Measurements from ENCODE around the gene HDAC1. TPM values are rescaled to one million over a fixed set of nuclear protein-coding genes. Genes with fewer than 3 reads are reported as not detected.

Gene HDAC1
- polyA plus RNA-seq, 2 donors, result 43.8 to 90.3 TPM

GRCh38 chr1:32361674-32362473, 70.0 kb downstream of the HDAC1 start:
- no peak overlapping the region for H3K27ac ChIP-seq (ENCODE audit: low read depth in 2 of 2, low read length in 1 of 2)
- no peaks in the 10 kb centered on the region for H3K27me3 ChIP-seq (ENCODE audit: control insufficient read depth in 1 of 2, insufficient read depth in 2 of 2, low read length in 2 of 2)
- H3K4me1 ChIP-seq (ENCODE audit: control insufficient read depth in 2 of 2, insufficient read depth in 2 of 2, low read length in 1 of 2), result peaks cover 6 to 12% of the 10 kb centered on the region in 2 donors
- no peaks in the 10 kb centered on the region for H3K9me3 ChIP-seq (ENCODE audit: control insufficient read depth in 2 of 2, insufficient read depth in 1 of 2, low read depth in 1 of 2, low read length in 1 of 2)
- 3% methylated on average over 53 to 91 of the region's 91 CpGs for WGBS, 2 donors
- H3K4me3 ChIP-seq (ENCODE audit: low read depth in 1 of 2, low read length in 2 of 2), result peak overlapping the region; percentile 37 to 45
- peaks cover 13 to 23% of the 10 kb centered on the region in 2 donors for H3K36me3 ChIP-seq (ENCODE audit: control insufficient read depth in 2 of 2, insufficient read depth in 2 of 2, low read length in 1 of 2)

- no peaks in the 10 kb centered on the region for H3K9me3 ChIP-seq (ENCODE audit: control insufficient read depth in 2 of 2, insufficient read depth in 1 of 2, low read depth in 1 of 2, low read length in 1 of 2)
- 70 to 74% methylated on average over 17 of the region's 17 CpGs for WGBS, 2 donors
- H3K27ac ChIP-seq (ENCODE audit: low read depth in 2 of 2, low read length in 1 of 2), result no peak within 1 kb of the TSS
- no peaks in the 10 kb centered on the region for H3K27me3 ChIP-seq (ENCODE audit: control insufficient read depth in 1 of 2, insufficient read depth in 2 of 2, low read length in 2 of 2)
- peaks cover 6 to 12% of the 10 kb centered on the region in 2 donors for H3K4me1 ChIP-seq (ENCODE audit: control insufficient read depth in 2 of 2, insufficient read depth in 2 of 2, low read length in 1 of 2)
- H3K36me3 ChIP-seq (ENCODE audit: control insufficient read depth in 2 of 2, insufficient read depth in 2 of 2, low read length in 1 of 2), result peaks cover 19 to 27% of the 10 kb centered on the region in 2 donors
- peak within 1 kb of the TSS; percentile 37 to 45 for H3K4me3 ChIP-seq (ENCODE audit: low read depth in 1 of 2, low read length in 2 of 2)
Observed at GRCh38 chr1:32362474-32363313, 70.8 kb downstream of the HDAC1 start, which contains the start of the genes FAM229A and TSSK3. Gene FAM229A, minus strand, starts transcription at chr1:32362485. Its CDS starts 394 bp downstream, at chr1:32362091. Gene TSSK3, plus strand, starts transcription at chr1:32362539. Its CDS starts 163 bp downstream, at chr1:32362702.

- Histone ChIP-seq H3K27ac (ENCODE audit: low read depth in 2 of 2, low read length in 1 of 2) (no peak overlapping the region), H3K27me3 (ENCODE audit: control insufficient read depth in 1 of 2, insufficient read depth in 2 of 2, low read length in 2 of 2) (no peaks in the 10 kb centered on the region), H3K36me3 (ENCODE audit: control insufficient read depth in 2 of 2, insufficient read depth in 2 of 2, low read length in 1 of 2) (peaks cover 26 to 33% of the 10 kb centered on the region in 2 donors), H3K9me3 (ENCODE audit: control insufficient read depth in 2 of 2, insufficient read depth in 1 of 2, low read depth in 1 of 2, low read length in 1 of 2) (no peaks in the 10 kb centered on the region), H3K4me3 (ENCODE audit: low read depth in 1 of 2, low read length in 2 of 2) (no peak overlapping the region), H3K4me1 (ENCODE audit: control insufficient read depth in 2 of 2, insufficient read depth in 2 of 2, low read length in 1 of 2) (peaks cover 6 to 12% of the 10 kb centered on the region in 2 donors)
- WGBS, 2 donors, result 76 to 89% methylated on average over 12 of the region's 12 CpGs
Observed at GRCh38 chr1:32363713-32364112, 71.8 kb downstream of the HDAC1 start.

GRCh38 chr1:32364836-32365235, 73.0 kb downstream of the HDAC1 start:
- WGBS, 2 donors, result 91 to 94% methylated on average over 5 of the region's 5 CpGs
- Histone ChIP-seq H3K4me1 (ENCODE audit: control insufficient read depth in 2 of 2, insufficient read depth in 2 of 2, low read length in 1 of 2) (peaks cover 6 to 12% of the 10 kb centered on the region in 2 donors), H3K27me3 (ENCODE audit: control insufficient read depth in 1 of 2, insufficient read depth in 2 of 2, low read length in 2 of 2) (no peaks in the 10 kb centered on the region), H3K27ac (ENCODE audit: low read depth in 2 of 2, low read length in 1 of 2) (no peak overlapping the region), H3K4me3 (ENCODE audit: low read depth in 1 of 2, low read length in 2 of 2) (no peak overlapping the region), H3K9me3 (ENCODE audit: control insufficient read depth in 2 of 2, insufficient read depth in 1 of 2, low read depth in 1 of 2, low read length in 1 of 2) (no peaks in the 10 kb centered on the region), H3K36me3 (ENCODE audit: control insufficient read depth in 2 of 2, insufficient read depth in 2 of 2, low read length in 1 of 2) (peaks cover 26 to 36% of the 10 kb centered on the region in 2 donors)

GRCh38 chr1:32365445-32365844, 73.6 kb downstream of the HDAC1 start:
- WGBS, 2 donors, result 85 to 89% methylated on average over 6 of the region's 6 CpGs
- Histone ChIP-seq H3K27me3 (ENCODE audit: control insufficient read depth in 1 of 2, insufficient read depth in 2 of 2, low read length in 2 of 2) (no peaks in the 10 kb centered on the region), H3K4me1 (ENCODE audit: control insufficient read depth in 2 of 2, insufficient read depth in 2 of 2, low read length in 1 of 2) (peaks cover 6 to 12% of the 10 kb centered on the region in 2 donors), H3K27ac (ENCODE audit: low read depth in 2 of 2, low read length in 1 of 2) (no peak overlapping the region), H3K36me3 (ENCODE audit: control insufficient read depth in 2 of 2, insufficient read depth in 2 of 2, low read length in 1 of 2) (peaks cover 26 to 36% of the 10 kb centered on the region in 2 donors), H3K4me3 (ENCODE audit: low read depth in 1 of 2, low read length in 2 of 2) (no peak overlapping the region), H3K9me3 (ENCODE audit: control insufficient read depth in 2 of 2, insufficient read depth in 1 of 2, low read depth in 1 of 2, low read length in 1 of 2) (no peaks in the 10 kb centered on the region)

GRCh38 chr1:32367912-32368635, 76.2 kb downstream of the HDAC1 start:
- Histone ChIP-seq H3K4me1 (ENCODE audit: control insufficient read depth in 2 of 2, insufficient read depth in 2 of 2, low read length in 1 of 2) (no peaks in the 10 kb centered on the region), H3K36me3 (ENCODE audit: control insufficient read depth in 2 of 2, insufficient read depth in 2 of 2, low read length in 1 of 2) (peaks cover 26 to 47% of the 10 kb centered on the region in 2 donors), H3K27ac (ENCODE audit: low read depth in 2 of 2, low read length in 1 of 2) (no peak overlapping the region), H3K4me3 (ENCODE audit: low read depth in 1 of 2, low read length in 2 of 2) (no peak overlapping the region), H3K9me3 (ENCODE audit: control insufficient read depth in 2 of 2, insufficient read depth in 1 of 2, low read depth in 1 of 2, low read length in 1 of 2) (no peaks in the 10 kb centered on the region), H3K27me3 (ENCODE audit: control insufficient read depth in 1 of 2, insufficient read depth in 2 of 2, low read length in 2 of 2) (no peaks in the 10 kb centered on the region)
- 94 to 96% methylated on average over 7 of the region's 7 CpGs for WGBS, 2 donors

- WGBS, 2 donors, result 85 to 86% methylated on average over 5 of the region's 5 CpGs
- H3K36me3 ChIP-seq (ENCODE audit: control insufficient read depth in 2 of 2, insufficient read depth in 2 of 2, low read length in 1 of 2), result peaks cover 28 to 44% of the 10 kb centered on the region in 2 donors
- H3K4me3 ChIP-seq (ENCODE audit: low read depth in 1 of 2, low read length in 2 of 2), result no peak overlapping the region
- H3K27me3 ChIP-seq (ENCODE audit: control insufficient read depth in 1 of 2, insufficient read depth in 2 of 2, low read length in 2 of 2), result no peaks in the 10 kb centered on the region
- H3K27ac ChIP-seq (ENCODE audit: low read depth in 2 of 2, low read length in 1 of 2), result no peak overlapping the region
- no peaks in the 10 kb centered on the region for H3K9me3 ChIP-seq (ENCODE audit: control insufficient read depth in 2 of 2, insufficient read depth in 1 of 2, low read depth in 1 of 2, low read length in 1 of 2)
- no peaks in the 10 kb centered on the region for H3K4me1 ChIP-seq (ENCODE audit: control insufficient read depth in 2 of 2, insufficient read depth in 2 of 2, low read length in 1 of 2)
Observed at GRCh38 chr1:32372149-32372756, 80.4 kb downstream of the HDAC1 start.

GRCh38 chr1:32373996-32374592, 82.2 kb downstream of the HDAC1 start:
- H3K36me3 ChIP-seq (ENCODE audit: control insufficient read depth in 2 of 2, insufficient read depth in 2 of 2, low read length in 1 of 2), result peaks cover 36 to 45% of the 10 kb centered on the region in 2 donors
- no peaks in the 10 kb centered on the region for H3K9me3 ChIP-seq (ENCODE audit: control insufficient read depth in 2 of 2, insufficient read depth in 1 of 2, low read depth in 1 of 2, low read length in 1 of 2)
- no peaks in the 10 kb centered on the region for H3K27me3 ChIP-seq (ENCODE audit: control insufficient read depth in 1 of 2, insufficient read depth in 2 of 2, low read length in 2 of 2)
- H3K4me3 ChIP-seq (ENCODE audit: low read depth in 1 of 2, low read length in 2 of 2), result no peak overlapping the region
- H3K4me1 ChIP-seq (ENCODE audit: control insufficient read depth in 2 of 2, insufficient read depth in 2 of 2, low read length in 1 of 2), result no peaks in the 10 kb centered on the region
- no peak overlapping the region for H3K27ac ChIP-seq (ENCODE audit: low read depth in 2 of 2, low read length in 1 of 2)
- 45 to 50% methylated on average over 1 of the region's 1 CpG for WGBS, 2 donors
